Right atrium auricular region (tissue), 2 donors: ENCODE measurements around the gene CDK12. TPM values are rescaled to one million over a fixed set of nuclear protein-coding genes. Genes with fewer than 3 reads are reported as not detected.

Experiments
- DNase-seq: peaks from one replicate; pipeline ENCODE4 v3.0.0-alpha.2; 2019; ENCODE audit warnings: low spot score
- H3K27ac ChIP-seq, 2 donors: fragments of 200-600 bp; sonication (generic); 1 replicate in 1 of 2; 2 replicates in 1 of 2; pipeline ENCODE4 v1.5.1; 2016 to 2019
- H3K27me3 ChIP-seq, 2 donors: fragments of 200-600 bp; sonication (generic); one replicate each; pipeline versions ENCODE4 v1.5.1 to v1.6.0; 2017 to 2019
- H3K36me3 ChIP-seq: fragments of 200-600 bp; sonication (generic); one replicate; pipeline ENCODE4 v1.5.1; 2016
- H3K4me1 ChIP-seq, 2 donors: fragments of 200-600 bp; sonication (generic); one replicate each; pipeline versions ENCODE4 v1.5.1 to v1.6.0; 2017 to 2019
- H3K4me3 ChIP-seq, 2 donors: fragments of 200-600 bp; sonication (generic); 1 replicate in 1 of 2; 2 replicates in 1 of 2; pipeline ENCODE4 v1.5.1; 2017 to 2019; ENCODE audit warnings: mild to moderate bottlenecking in 1 of 2, moderate library complexity in 1 of 2
- H3K9me3 ChIP-seq, 2 donors: fragments of 200-600 bp; sonication (generic); one replicate each; pipeline ENCODE4 v1.5.1; 2019
- total RNA-seq, 2 donors: library from RNA; depleted of rRNA; stranded (reverse); fragments of >200 nt; gene quantifications; one replicate each; pipeline ENCODE4 v1.1.0, GENCODE V29; 2016
- TF ChIP-seq, protein P1 (sequence below), 2 donors: fragments of 200-600 bp; sonication (generic); IDR thresholded peaks; one replicate each; pipeline ENCODE4 v1.5.1; 2019; ENCODE audit warnings: antibody characterized with exemption in 2 of 2

The CDK12 gene
- total RNA-seq, 2 donors from 2014 or later, result 15.9 to 18.9 TPM

DNA sequence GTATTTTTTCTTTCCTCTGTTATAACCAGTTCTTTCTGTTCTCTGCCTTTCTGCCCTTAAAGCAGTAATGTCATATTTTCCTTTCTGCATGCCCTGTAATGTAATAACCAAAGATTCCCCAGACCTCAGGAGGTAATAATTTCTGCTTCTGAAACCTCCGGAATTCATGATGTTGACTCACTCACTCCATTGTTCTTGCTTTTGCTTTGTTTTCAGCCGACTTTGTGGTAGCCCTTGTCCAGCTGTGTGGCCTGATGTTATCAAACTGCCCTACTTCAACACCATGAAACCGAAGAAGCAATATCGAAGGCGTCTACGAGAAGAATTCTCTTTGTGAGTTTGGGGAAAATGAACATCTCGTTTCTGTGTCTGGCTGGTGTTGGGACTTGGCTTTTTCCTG, 55.9 kb downstream of the CDK12 start:
- Histone ChIP-seq H3K27ac (no peak overlapping the region), H3K36me3 (peaks cover 86% of the 10 kb centered on the region), H3K27me3 (no peaks in the 10 kb centered on the region), H3K9me3 (no peaks in the 10 kb centered on the region), H3K4me3 (no peak overlapping the region), H3K4me1 (no peaks in the 10 kb centered on the region)
- no peak for DNase-seq
- TF ChIP-seq, protein P1, sequence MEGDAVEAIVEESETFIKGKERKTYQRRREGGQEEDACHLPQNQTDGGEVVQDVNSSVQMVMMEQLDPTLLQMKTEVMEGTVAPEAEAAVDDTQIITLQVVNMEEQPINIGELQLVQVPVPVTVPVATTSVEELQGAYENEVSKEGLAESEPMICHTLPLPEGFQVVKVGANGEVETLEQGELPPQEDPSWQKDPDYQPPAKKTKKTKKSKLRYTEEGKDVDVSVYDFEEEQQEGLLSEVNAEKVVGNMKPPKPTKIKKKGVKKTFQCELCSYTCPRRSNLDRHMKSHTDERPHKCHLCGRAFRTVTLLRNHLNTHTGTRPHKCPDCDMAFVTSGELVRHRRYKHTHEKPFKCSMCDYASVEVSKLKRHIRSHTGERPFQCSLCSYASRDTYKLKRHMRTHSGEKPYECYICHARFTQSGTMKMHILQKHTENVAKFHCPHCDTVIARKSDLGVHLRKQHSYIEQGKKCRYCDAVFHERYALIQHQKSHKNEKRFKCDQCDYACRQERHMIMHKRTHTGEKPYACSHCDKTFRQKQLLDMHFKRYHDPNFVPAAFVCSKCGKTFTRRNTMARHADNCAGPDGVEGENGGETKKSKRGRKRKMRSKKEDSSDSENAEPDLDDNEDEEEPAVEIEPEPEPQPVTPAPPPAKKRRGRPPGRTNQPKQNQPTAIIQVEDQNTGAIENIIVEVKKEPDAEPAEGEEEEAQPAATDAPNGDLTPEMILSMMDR (IDR thresholded peaks at IDR 0.05), result no peak

DNA sequence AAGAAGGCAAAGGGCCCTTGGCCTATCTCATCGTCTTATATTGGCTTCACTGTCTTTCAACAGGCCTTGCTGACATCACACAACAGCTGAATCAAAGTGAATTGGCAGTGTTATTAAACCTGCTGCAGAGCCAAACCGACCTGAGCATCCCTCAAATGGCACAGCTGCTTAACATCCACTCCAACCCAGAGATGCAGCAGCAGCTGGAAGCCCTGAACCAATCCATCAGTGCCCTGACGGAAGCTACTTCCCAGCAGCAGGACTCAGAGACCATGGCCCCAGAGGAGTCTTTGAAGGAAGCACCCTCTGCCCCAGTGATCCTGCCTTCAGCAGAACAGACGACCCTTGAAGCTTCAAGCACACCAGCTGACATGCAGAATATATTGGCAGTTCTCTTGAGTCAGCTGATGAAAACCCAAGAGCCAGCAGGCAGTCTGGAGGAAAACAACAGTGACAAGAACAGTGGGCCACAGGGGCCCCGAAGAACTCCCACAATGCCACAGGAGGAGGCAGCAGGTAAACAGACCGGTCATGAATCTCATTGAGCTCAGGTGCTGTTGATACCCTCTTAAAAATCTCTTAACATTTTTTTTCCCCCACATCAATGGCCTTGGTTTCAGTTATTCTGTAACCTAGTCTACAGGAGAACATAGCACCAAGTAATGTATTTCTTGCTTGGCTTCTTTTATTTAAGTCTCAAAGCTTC, 64.7 kb downstream of the CDK12 start:
- TF ChIP-seq, protein P1 (IDR thresholded peaks at IDR 0.05), result no peak
- no peak for DNase-seq
- H3K27ac ChIP-seq, result no peak overlapping the region
- no peaks in the 10 kb centered on the region for H3K27me3 ChIP-seq
- no peaks in the 10 kb centered on the region for H3K9me3 ChIP-seq
- no peaks in the 10 kb centered on the region for H3K4me1 ChIP-seq
- H3K4me3 ChIP-seq, result no peak overlapping the region
- H3K36me3 ChIP-seq, result peaks cover 90% of the 10 kb centered on the region

DNA sequence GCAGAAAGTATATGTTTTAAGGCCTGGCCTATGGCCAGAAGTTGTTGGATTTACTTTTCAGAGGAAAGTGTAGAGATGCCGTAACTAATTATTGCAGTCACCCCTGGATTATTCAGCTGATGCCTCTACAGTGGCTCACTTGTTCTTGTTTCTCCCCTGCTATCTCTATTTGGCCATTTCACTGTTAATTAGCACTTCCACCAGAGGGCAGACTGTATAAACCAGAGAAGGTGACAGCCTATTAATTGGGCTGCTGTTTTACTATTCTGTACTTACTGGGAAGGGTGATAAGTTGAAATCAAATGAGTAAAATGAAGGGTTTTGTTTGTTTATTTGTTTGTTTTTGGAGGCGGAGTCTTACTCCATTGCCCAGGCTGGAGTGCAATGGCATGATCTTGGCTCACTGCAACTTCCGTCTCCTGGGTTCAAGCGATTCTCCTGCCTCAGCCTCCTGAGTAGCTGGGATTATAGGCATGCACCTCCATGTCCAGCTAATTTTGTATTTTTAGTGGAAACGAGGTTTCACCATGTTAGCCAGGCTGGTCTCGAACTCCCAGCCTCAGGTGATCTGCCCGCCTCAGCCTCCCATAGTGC, 66.0 kb downstream of the CDK12 start:
- no peaks in the 10 kb centered on the region for H3K4me1 ChIP-seq
- H3K9me3 ChIP-seq, result no peaks in the 10 kb centered on the region
- H3K4me3 ChIP-seq, result no peak overlapping the region
- no peaks in the 10 kb centered on the region for H3K27me3 ChIP-seq
- TF ChIP-seq, protein P1 (IDR thresholded peaks at IDR 0.05), result peak; percentile 14 to 59
- no peak overlapping the region for H3K27ac ChIP-seq
- H3K36me3 ChIP-seq, result peaks cover 81% of the 10 kb centered on the region
- no peak for DNase-seq

DNA sequence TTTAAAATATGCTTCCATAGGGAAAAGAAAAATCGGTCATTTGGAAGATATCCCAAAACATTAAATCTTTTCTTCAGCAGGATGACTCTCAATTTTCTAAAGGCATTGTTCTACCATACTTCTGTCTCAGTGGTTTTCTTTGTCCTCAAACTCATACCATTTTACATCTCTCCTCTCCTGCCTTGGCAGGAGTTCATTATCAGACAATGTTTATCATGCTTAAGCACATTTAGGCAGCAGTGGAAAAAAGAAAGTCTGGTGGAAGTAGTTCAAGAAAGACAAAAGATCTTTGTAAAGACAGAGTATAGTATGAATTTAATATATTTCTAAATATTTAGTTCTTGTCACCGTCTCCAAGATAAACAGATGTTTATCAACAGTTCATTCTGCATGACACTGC, 68.2 kb downstream of the CDK12 start:
- Histone ChIP-seq H3K27ac (no peak overlapping the region), H3K4me3 (no peak overlapping the region), H3K27me3 (no peaks in the 10 kb centered on the region), H3K4me1 (no peaks in the 10 kb centered on the region), H3K36me3 (peaks cover 59% of the 10 kb centered on the region), H3K9me3 (no peaks in the 10 kb centered on the region)
- no peak for DNase-seq
- TF ChIP-seq, protein P1 (IDR thresholded peaks at IDR 0.05), result no peak

DNA sequence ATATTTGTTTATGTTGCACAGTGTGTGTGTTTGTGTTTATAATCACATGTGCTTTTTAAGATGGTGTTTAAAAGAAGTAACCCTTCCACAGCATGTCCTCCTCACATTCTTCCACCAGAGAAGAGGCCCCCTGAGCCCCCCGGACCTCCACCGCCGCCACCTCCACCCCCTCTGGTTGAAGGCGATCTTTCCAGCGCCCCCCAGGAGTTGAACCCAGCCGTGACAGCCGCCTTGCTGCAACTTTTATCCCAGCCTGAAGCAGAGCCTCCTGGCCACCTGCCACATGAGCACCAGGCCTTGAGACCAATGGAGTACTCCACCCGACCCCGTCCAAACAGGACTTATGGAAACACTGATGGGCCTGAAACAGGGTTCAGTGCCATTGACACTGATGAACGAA, 69.2 kb downstream of the CDK12 start:
- no peaks in the 10 kb centered on the region for H3K27me3 ChIP-seq
- H3K9me3 ChIP-seq, result no peaks in the 10 kb centered on the region
- no peak overlapping the region for H3K4me3 ChIP-seq
- H3K4me1 ChIP-seq, result no peaks in the 10 kb centered on the region
- TF ChIP-seq, protein P1 (IDR thresholded peaks at IDR 0.05), result no peak
- H3K36me3 ChIP-seq, result peaks cover 49% of the 10 kb centered on the region
- no peak overlapping the region for H3K27ac ChIP-seq
- no peak for DNase-seq
